Retinal pigment epithelial cell (primary cell): ENCODE measurements around the gene VASP.

Experiments used
- DNase-seq: peaks from one replicate; pipeline ENCODE4 v3.0.0-alpha.2; 2010; ENCODE audit warnings: low read depth
- H3K4me3 ChIP-seq: 2 replicates; pipeline ENCODE4 v1.5.1; 2011; ENCODE audit warnings: mild to moderate bottlenecking, low read length, control low read depth, moderate library complexity
- CTCF ChIP-seq: conservative IDR thresholded peaks from 2 replicates; pipeline ENCODE4 v1.5.1; 2011; ENCODE audit warnings: low read depth, low read length, control low read depth, inconsistent platforms

Gene VASP

DNA sequence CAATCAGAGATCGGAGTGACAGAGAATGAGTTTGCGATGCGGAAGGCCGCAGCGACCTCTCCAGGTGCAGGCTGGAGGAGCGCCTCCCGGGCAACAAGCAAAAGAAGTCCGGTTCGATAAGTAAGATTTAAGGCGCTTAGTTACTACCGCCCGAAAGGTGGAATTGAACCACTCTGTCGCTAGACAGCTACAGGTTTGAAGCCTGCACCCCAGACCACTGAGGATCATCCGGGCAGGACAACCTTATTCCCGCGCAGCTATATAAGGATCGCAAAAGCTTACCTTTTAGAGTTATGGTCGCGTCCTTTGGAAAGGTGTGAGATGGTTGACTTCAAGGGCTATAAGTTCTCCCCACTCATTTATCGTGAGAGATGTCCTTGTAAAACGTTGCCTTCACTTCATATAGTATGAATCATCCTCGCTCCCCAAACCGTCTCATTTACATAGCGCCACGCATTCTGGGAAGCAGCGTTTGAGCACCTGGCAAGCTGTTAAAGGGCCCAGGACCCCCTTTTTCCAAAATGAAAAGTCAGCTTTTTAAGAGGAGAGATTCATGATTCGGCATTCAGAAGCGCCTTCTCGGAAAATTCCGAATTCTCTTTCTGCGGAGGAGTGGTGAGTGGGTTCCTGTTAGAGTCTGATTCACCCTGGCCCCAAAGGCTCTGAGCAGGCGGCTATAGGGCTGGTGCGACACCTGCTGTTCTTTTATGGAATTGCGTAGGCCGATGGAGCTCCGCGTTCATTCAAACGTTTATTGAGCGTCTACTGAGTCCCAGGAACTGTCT lies 28.6 kb upstream of the VASP start:
- peak overlapping the region; percentile 78 for H3K4me3 ChIP-seq
- TF ChIP-seq CTCF = peak; percentile 94
- peak; percentile 91 for DNase-seq

GRCh38 chr19:45483033-45483432 lies 24.2 kb upstream of the VASP start:
- DNase-seq = no peak
- no peak for TF ChIP-seq CTCF
- H3K4me3 ChIP-seq = no peak overlapping the region

- no peak for DNase-seq
- H3K4me3 ChIP-seq = no peak overlapping the region
- TF ChIP-seq CTCF = no peak
Observed at GRCh38 chr19:45484273-45484945, 22.9 kb upstream of the VASP start.

- peak overlapping the region; percentile 75 for H3K4me3 ChIP-seq
- peak; percentile 97 for TF ChIP-seq CTCF
- DNase-seq = no peak
Observed at GRCh38 chr19:45485305-45486077, 21.8 kb upstream of the VASP start.

DNA sequence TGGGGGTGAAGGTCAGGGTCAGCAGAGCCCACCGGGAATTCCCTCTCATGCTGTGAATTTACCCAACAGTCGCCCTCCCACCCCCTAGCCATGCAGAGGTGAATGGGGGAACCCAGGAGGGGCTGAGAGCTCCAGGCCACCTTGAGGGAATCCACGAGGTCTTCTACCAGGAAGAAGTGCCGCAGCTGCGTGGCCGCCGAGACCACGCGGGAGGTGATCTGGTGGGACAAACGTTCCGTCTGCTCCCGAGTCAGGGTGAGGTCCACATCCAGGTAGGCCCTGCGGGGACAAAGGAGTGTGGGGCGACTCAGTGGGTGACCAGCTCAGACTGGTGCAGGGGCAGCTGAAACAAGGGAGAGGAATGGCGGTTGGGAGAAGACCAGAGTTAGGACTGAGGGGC lies 18.6 kb upstream of the VASP start:
- TF ChIP-seq CTCF = no peak
- no peak overlapping the region for H3K4me3 ChIP-seq

DNA sequence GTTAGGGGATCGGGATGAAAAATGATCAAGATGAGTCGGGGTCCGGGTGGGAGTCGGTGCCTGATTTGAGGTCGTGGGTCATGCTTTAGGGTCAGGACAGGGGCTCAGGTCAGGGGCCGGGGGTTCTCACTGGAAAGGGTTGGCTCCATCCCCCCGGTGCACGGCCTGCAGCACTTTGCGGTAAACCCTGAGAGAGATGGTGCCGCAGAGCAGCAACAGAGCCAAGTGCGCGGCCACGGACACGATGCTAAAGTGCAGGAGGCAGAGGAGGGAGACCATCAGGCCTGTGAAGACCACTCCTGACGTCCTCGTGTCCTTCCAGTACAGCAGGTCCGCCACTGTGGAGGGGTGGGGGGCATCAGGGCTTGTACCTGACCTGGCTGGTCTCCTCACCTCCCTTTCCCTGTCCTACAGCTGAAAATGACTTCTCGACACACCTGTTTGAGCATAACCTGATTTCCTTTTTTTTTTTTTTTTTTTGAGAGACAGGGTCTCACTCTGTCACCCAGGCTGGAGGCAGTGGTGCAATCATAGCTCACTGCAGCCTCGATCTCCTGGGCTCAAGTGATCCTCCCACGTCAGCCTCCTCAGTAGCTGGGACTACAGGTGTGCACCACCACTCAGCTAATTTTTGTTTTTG lies 17.9 kb upstream of the VASP start:
- TF ChIP-seq CTCF = no peak
- no peak overlapping the region for H3K4me3 ChIP-seq
- no peak for DNase-seq

More for the DNA sequence above, 18.6 kb upstream of the VASP start:
- DNase-seq = no peak
